ENCODE results near the gene CORO1C. TPM values are rescaled to one million over a fixed set of nuclear protein-coding genes. Genes with fewer than 3 reads are reported as not detected.

CORO1C gene
- total RNA-seq, 1 donor from 2014 or later: 76.4 TPM

Small RNA genes lying within 50 kb of the gene (microRNA-seq; reads per million reads assigned to microRNA genes)
- not detected for gene MIR4496

Other genes starting within 250 kb of the CORO1C start
- gene FICD, start 216.2 kb downstream of the CORO1C start, total RNA-seq: 2.9 TPM
- 21.7 TPM for gene SART3, start 170.3 kb downstream of the CORO1C start, total RNA-seq
- gene ISCU, start 168.9 kb downstream of the CORO1C start, total RNA-seq: 444 TPM
- 1.3 TPM for gene TMEM119, start 133.4 kb downstream of the CORO1C start, total RNA-seq
- 4.9 TPM for gene SELPLG, start 97.6 kb downstream of the CORO1C start, total RNA-seq
- gene SSH1, start 126.1 kb upstream of the CORO1C start, total RNA-seq: 30.1 TPM
- not detected for gene DAO, start 148.6 kb upstream of the CORO1C start, total RNA-seq